H9 (cell line): Measurements from ENCODE around the gene MAP1LC3B. TPM values are rescaled to one million over a fixed set of nuclear protein-coding genes. Genes with fewer than 3 reads are reported as not detected.

Experiments used
- DNase-seq: peaks from one replicate; pipeline ENCODE4 v3.0.0-alpha.2; 2017
- H2AFZ ChIP-seq: one replicate; pipeline ENCODE4 v1.6.1; 2013; ENCODE audit warnings: mild to moderate bottlenecking, low read length, control low read depth, moderate library complexity
- H2AK5ac ChIP-seq: 2 replicates; pipeline ENCODE4 v1.6.1; 2013; ENCODE audit warnings: low read length, control low read depth, mixed read lengths; ENCODE audit not compliant: insufficient read length
- H2BK120ac ChIP-seq: one replicate; pipeline ENCODE4 v1.6.1; 2013; ENCODE audit warnings: low read depth, mild to moderate bottlenecking, low read length, control low read depth, inconsistent platforms; ENCODE audit not compliant: poor library complexity, severe bottlenecking
- H2BK12ac ChIP-seq: 2 replicates; pipeline ENCODE4 v1.6.1; 2013; ENCODE audit warnings: low read length, control low read depth, mixed read lengths, low read depth; ENCODE audit not compliant: insufficient read length
- H2BK15ac ChIP-seq: 2 replicates; pipeline ENCODE4 v1.6.1; 2013; ENCODE audit warnings: low read depth, low read length, control low read depth
- H2BK20ac ChIP-seq: one replicate; pipeline ENCODE4 v1.6.1; 2013; ENCODE audit warnings: low read depth, mild to moderate bottlenecking, low read length, control low read depth, inconsistent platforms; ENCODE audit not compliant: poor library complexity, severe bottlenecking
- H2BK5ac ChIP-seq: 2 replicates; pipeline ENCODE4 v1.6.1; 2013; ENCODE audit warnings: low read length, control low read depth, mixed read lengths; ENCODE audit not compliant: insufficient read length
- H3K14ac ChIP-seq: 2 replicates; pipeline ENCODE4 v1.6.1; 2013; ENCODE audit warnings: low read length, control low read depth; ENCODE audit not compliant: insufficient read depth
- H3K18ac ChIP-seq: 2 replicates; pipeline ENCODE4 v1.6.1; 2013; ENCODE audit warnings: low read depth, mild to moderate bottlenecking, mixed read lengths, low read length, control low read depth; ENCODE audit not compliant: insufficient read length
- H3K23ac ChIP-seq: 2 replicates; pipeline ENCODE4 v1.6.1; 2013; ENCODE audit warnings: low read length, control low read depth, mixed read lengths, low read depth; ENCODE audit not compliant: insufficient read length
- H3K23me2 ChIP-seq: 2 replicates; pipeline ENCODE4 v1.6.1; 2013; ENCODE audit warnings: low read depth, mild to moderate bottlenecking, mixed read lengths, low read length, control low read depth; ENCODE audit not compliant: insufficient read length, poor library complexity, severe bottlenecking
- H3K27ac ChIP-seq: 2 replicates; pipeline ENCODE4 v1.5.1; 2013; ENCODE audit warnings: low read length, control low read depth, mixed read lengths, low read depth; ENCODE audit not compliant: insufficient read length
- H3K27me3 ChIP-seq: 2 replicates; pipeline ENCODE4 v1.6.1; 2013; ENCODE audit warnings: low read length, control low read depth, inconsistent platforms; ENCODE audit not compliant: insufficient read depth
- H3K4ac ChIP-seq: 2 replicates; pipeline ENCODE4 v1.6.1; 2013; ENCODE audit warnings: low read depth, mild to moderate bottlenecking, control low read depth, inconsistent platforms, low read length, moderate library complexity
- H3K4me1 ChIP-seq: 2 replicates; pipeline ENCODE4 v1.6.1; 2013; ENCODE audit warnings: low read length, control low read depth, inconsistent platforms; ENCODE audit not compliant: insufficient read depth
- H3K4me2 ChIP-seq: 2 replicates; pipeline ENCODE4 v1.6.1; 2013; ENCODE audit warnings: low read length, control low read depth, mixed read lengths; ENCODE audit not compliant: insufficient read length, insufficient read depth
- H3K56ac ChIP-seq: 2 replicates; pipeline ENCODE4 v1.6.1; 2013; ENCODE audit warnings: low read depth, mild to moderate bottlenecking, mixed read lengths, low read length, control low read depth; ENCODE audit not compliant: insufficient read length
- H3K79me1 ChIP-seq: 2 replicates; pipeline ENCODE4 v1.6.1; 2013; ENCODE audit warnings: low read depth, mild to moderate bottlenecking, moderate library complexity, low read length, control low read depth, inconsistent platforms; ENCODE audit not compliant: insufficient read depth, poor library complexity, severe bottlenecking
- H3K79me2 ChIP-seq: 2 replicates; pipeline ENCODE4 v1.6.1; 2013; ENCODE audit warnings: low read length, control low read depth, inconsistent platforms; ENCODE audit not compliant: insufficient read depth
- H3K9ac ChIP-seq: 2 replicates; pipeline ENCODE4 v1.6.1; 2013; ENCODE audit warnings: low read length, control low read depth, mixed read lengths; ENCODE audit not compliant: insufficient read length; ENCODE audit errors: extremely low read depth
- H3K9me3 ChIP-seq: one replicate; pipeline ENCODE4 v1.6.1; 2013; ENCODE audit warnings: low read depth, low read length, inconsistent platforms; ENCODE audit not compliant: control insufficient read depth
- H3T11ph ChIP-seq: one replicate; pipeline ENCODE4 v1.6.1; 2013; ENCODE audit warnings: mild to moderate bottlenecking, low read length, control low read depth, inconsistent platforms
- H4K20me1 ChIP-seq: one replicate; pipeline ENCODE4 v1.6.1; 2013; ENCODE audit not compliant: control insufficient read depth, insufficient read length, insufficient read depth
- H4K5ac ChIP-seq: 2 replicates; pipeline ENCODE4 v1.6.1; 2013; ENCODE audit warnings: low read depth, mild to moderate bottlenecking, mixed read lengths, low read length, control low read depth; ENCODE audit not compliant: insufficient read length
- H4K8ac ChIP-seq: replicated peaks from 2 replicates; pipeline ENCODE4 v1.6.1; 2013; ENCODE audit warnings: low read length, control low read depth, mixed read lengths, low read depth; ENCODE audit not compliant: insufficient read length
- H4K91ac ChIP-seq: 2 replicates; pipeline ENCODE4 v1.6.1; 2013; ENCODE audit warnings: low read depth, mild to moderate bottlenecking, moderate library complexity, mixed read lengths, low read length, control low read depth; ENCODE audit not compliant: insufficient read length
- H3K27ac Mint-ChIP-seq, 3 experiments: 2 replicates in 2 of 3; 3 replicates in 1 of 3; pipeline ENCODE4 v1.8.0; 2020 to 2021; ENCODE audit warnings: mixed read lengths in 3 of 3, mild to moderate bottlenecking in 1 of 3, moderate library complexity in 1 of 3
- H3K27me3 Mint-ChIP-seq: 2 replicates; pipeline ENCODE4 v1.8.0; 2021; ENCODE audit warnings: low read depth, mild to moderate bottlenecking, moderate library complexity, mixed read lengths
- H3K36me3 Mint-ChIP-seq, 3 experiments: 2 replicates in 2 of 3; 3 replicates in 1 of 3; pipeline ENCODE4 v1.8.0; 2020 to 2021; ENCODE audit warnings: low read depth in 3 of 3, mixed read lengths in 3 of 3; ENCODE audit not compliant: insufficient read depth in 1 of 3
- H3K4me1 Mint-ChIP-seq, 2 experiments: 2 replicates each; pipeline ENCODE4 v1.8.0; 2020; ENCODE audit warnings: mixed read lengths in 2 of 2
- H3K4me3 Mint-ChIP-seq, 2 experiments: 2 replicates in 1 of 2; 3 replicates in 1 of 2; pipeline ENCODE4 v1.8.0; 2020 to 2021; ENCODE audit warnings: mild to moderate bottlenecking in 2 of 2, mixed read lengths in 2 of 2, moderate library complexity in 1 of 2
- H3K9me3 Mint-ChIP-seq, 2 experiments: 2 replicates in 1 of 2; 3 replicates in 1 of 2; pipeline ENCODE4 v1.8.0; 2020; ENCODE audit warnings: mild to moderate bottlenecking in 2 of 2, mixed read lengths in 2 of 2, moderate library complexity in 1 of 2
- WGBS: extraction: QIAGEN DNeasy Blood & Tissue Kit; methylation state at CpG from one replicate; pipeline ENCODE4 v1.1.7; 2013; ENCODE audit warnings: missing lambda C conversion rate, low lambda C conversion rate, mixed read lengths; ENCODE audit not compliant: insufficient read length; ENCODE audit errors: extremely low coverage; 5-methylcytosine and 5-hydroxymethylcytosine counted together
- total RNA-seq: library from RNA; stranded (reverse); gene quantifications from 2 replicates; pipeline ENCODE4 v1.2.1, GENCODE V29; 2021
- TF ChIP-seq, protein P1 (sequence below): fragments of 200-600 bp; sonication (generic); conservative IDR thresholded peaks from 3 replicates; pipeline ENCODE4 v1.8.0; 2021; ENCODE audit warnings: antibody characterized with exemption, mild to moderate bottlenecking

Gene MAP1LC3B
- total RNA-seq, 1 experiment from 2014 or later: 47.1 TPM

DNA sequence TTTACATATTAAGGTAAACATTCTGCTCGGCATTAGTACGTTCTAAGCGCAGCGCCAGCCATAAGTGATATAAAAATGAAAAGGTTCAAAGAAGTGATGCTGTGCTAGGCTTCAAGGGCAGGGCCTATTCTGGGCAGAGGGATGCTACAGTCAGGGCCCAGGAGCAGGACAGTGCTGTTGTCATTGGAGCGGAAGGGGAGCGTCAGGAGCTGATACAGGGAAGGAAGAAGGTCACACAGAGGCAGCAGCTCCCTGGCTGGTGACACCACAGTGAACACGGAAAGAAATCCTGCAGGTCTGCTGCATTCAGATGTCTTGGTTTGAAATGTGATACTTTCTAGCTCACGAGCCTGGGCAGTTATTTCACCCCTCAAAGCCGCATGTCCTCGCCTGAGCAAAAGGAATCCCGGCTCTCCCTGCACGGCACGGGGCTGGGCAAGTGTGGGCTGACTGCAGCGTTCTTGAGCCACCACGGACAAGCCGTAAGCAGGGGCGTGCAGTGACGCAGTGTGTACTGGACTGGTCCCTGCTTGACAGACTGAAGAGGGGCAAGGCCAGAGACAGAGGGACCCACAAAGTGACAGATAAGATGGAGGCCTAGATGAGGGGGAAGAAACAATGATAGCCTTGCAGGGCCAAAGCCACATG, 59.6 kb downstream of the MAP1LC3B start:
- Histone ChIP-seq H3K79me2 (no peaks in the 10 kb centered on the region), H2BK120ac (no peak overlapping the region), H2BK12ac (no peak overlapping the region), H2BK5ac (no peak overlapping the region), H2BK20ac (no peak overlapping the region), H4K20me1 (no peaks in the 10 kb centered on the region), H3K18ac (no peak overlapping the region), H3K14ac (no peak overlapping the region), H3K23me2 (no peaks in the 10 kb centered on the region), H2AK5ac (no peak overlapping the region), H3K4me2 (no peak overlapping the region), H3K27me3 (no peaks in the 10 kb centered on the region), H3K4ac (no peak overlapping the region), H4K8ac (no peak overlapping the region), H3K9me3 (no peaks in the 10 kb centered on the region), H2AFZ (no peak overlapping the region), H4K5ac (no peak overlapping the region), H3K9ac (no peak overlapping the region), H4K91ac (no peak overlapping the region), H3K27ac (no peak overlapping the region), H2BK15ac (no peak overlapping the region), H3K56ac (no peak overlapping the region), H3K79me1 (no peaks in the 10 kb centered on the region), H3T11ph (no peak overlapping the region), H3K4me1 (no peaks in the 10 kb centered on the region), H3K23ac (no peak overlapping the region)
- DNase-seq: no peak
- H3K27ac Mint-ChIP-seq: peak overlapping the region in 2 of 3 experiments; percentile 50 to 90; a peak in 2 of 7 replicates
- no CpG with 5 or more reads among the region's 18 CpGs for WGBS
- no peaks in the 10 kb centered on the region for H3K27me3 Mint-ChIP-seq
- H3K4me1 Mint-ChIP-seq: no peaks in the 10 kb centered on the region
- no peak overlapping the region for H3K4me3 Mint-ChIP-seq
- H3K9me3 Mint-ChIP-seq: no peaks in the 10 kb centered on the region
- TF ChIP-seq, protein P1, sequence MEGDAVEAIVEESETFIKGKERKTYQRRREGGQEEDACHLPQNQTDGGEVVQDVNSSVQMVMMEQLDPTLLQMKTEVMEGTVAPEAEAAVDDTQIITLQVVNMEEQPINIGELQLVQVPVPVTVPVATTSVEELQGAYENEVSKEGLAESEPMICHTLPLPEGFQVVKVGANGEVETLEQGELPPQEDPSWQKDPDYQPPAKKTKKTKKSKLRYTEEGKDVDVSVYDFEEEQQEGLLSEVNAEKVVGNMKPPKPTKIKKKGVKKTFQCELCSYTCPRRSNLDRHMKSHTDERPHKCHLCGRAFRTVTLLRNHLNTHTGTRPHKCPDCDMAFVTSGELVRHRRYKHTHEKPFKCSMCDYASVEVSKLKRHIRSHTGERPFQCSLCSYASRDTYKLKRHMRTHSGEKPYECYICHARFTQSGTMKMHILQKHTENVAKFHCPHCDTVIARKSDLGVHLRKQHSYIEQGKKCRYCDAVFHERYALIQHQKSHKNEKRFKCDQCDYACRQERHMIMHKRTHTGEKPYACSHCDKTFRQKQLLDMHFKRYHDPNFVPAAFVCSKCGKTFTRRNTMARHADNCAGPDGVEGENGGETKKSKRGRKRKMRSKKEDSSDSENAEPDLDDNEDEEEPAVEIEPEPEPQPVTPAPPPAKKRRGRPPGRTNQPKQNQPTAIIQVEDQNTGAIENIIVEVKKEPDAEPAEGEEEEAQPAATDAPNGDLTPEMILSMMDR: no peak
- peaks cover 22 to 62% (median 46%) of the 10 kb centered on the region in 3 experiments for H3K36me3 Mint-ChIP-seq
